ENCODE measurements around the gene TMEM109.
"Not testable (repeated sequence)": the region's sequence is repeated elsewhere in the genome, so short reads cannot be mapped to it uniquely, and the experiment has no call there.

Gene TMEM109

DNA sequence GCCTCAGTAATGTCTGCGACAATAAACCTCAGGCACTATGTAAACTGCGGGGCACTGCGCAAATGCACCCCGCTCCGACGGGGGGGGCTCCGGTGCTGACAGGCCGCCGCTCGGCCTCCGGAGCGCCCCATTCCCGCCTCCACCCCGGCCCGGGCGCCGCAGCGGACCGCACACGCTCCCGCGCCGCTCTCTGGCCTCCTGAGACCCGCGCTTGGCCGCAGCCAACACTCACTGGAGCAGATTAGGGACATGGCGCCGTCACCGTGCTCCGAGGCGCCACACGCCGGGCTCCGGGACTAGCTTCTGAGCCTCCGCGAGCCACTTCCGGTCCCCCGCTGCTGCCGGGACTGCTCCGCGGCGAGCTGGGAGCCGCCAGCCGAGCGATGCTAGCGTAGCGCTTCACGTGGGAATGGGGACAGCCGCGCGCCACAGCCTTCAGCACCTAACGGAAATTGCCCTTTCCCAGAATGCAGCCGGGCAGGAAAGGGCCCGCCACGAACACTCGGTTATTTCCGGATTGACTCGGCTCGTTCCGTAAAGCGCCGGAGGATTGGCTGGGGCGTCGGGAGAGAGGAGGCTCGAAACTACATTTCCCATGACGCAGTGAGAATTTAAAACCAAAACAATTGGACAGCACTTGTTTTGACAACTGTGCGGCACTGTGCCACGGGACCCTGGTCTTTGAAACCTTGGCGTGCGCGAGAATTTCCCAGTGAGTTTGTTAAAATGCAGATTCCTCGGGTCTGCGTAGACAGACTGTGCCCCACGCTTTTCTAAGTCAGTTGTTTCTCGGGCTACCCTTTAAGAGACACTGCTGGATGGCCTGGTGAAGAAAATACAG lies 7.6 kb upstream of the TMEM109 start, which contains the start of gene PRPF19:
TSS of gene PRPF19 (minus strand) at position 454 of the 841 bp plus-strand sequence. CDS start at position 251, 203 bp downstream.
- peak; percentile 98 to 99 for DNase-seq (ENCODE audit: low read depth in 1 of 2, low spot score in 1 of 2)
- TF ChIP-seq JUND (IDR thresholded peaks at IDR 0.05; ENCODE audit: low read depth): no peak
- in situ Hi-C loops (cut with HindIII; ENCODE audit: low pct_unique_long_range_greater_than_20kb, low sequenced_read_pairs): no loop called here

DNA sequence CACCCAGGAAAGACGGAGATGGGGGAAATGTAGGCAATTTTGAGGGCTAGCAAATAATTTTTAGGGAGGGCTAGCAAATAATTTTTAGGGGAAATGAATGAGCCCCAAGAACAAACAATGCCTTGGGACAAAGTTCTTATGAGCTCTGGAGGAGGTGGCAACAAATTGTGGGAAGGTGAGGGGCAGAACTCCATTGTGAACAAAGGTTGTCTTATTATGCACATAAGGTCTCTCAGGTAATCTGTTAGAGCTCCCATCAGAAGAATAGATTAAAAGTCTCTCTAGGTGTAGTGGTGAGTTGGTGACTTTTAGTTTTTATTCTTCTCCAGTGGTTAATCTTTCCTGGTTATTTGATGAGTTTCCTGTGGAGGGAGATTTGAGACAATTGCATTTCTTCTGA lies 5.2 kb upstream of the TMEM109 start:
- TF ChIP-seq JUND (IDR thresholded peaks at IDR 0.05; ENCODE audit: low read depth): no peak
- DNase-seq (ENCODE audit: low read depth in 1 of 2, low spot score in 1 of 2): no peak
- in situ Hi-C loops (cut with HindIII; ENCODE audit: low pct_unique_long_range_greater_than_20kb, low sequenced_read_pairs): no loop called here

GRCh38 chr11:60909680-60910280 lies 4.2 kb upstream of the TMEM109 start:
- DNase-seq (ENCODE audit: low read depth in 1 of 2, low spot score in 1 of 2); in situ Hi-C loops (cut with HindIII; ENCODE audit: low pct_unique_long_range_greater_than_20kb, low sequenced_read_pairs): not testable (repeated sequence)

DNA sequence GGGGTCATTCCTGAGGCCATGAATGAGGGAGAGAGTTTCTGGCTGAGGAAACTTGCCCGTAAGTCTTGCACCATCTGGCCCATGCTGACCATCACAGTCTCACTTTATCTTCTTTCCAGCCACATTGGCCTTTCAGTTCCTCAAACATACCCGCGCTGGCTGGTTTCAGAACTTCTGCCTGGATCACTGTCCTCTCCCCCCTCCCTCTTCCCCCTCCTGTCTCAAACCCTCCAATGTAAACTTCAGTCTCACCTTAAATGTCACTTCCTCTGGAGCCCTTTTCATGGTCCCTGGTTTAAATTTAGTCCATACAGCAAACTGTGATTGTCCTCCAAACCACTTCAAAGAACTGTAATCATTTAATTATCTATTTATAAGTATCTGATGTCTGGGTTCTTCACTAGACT lies 3.7 kb upstream of the TMEM109 start:
- TF ChIP-seq JUND (IDR thresholded peaks at IDR 0.05; ENCODE audit: low read depth): no peak
- DNase-seq (ENCODE audit: low read depth in 1 of 2, low spot score in 1 of 2): no peak
- in situ Hi-C loops (cut with HindIII; ENCODE audit: low pct_unique_long_range_greater_than_20kb, low sequenced_read_pairs): no loop called here

DNA sequence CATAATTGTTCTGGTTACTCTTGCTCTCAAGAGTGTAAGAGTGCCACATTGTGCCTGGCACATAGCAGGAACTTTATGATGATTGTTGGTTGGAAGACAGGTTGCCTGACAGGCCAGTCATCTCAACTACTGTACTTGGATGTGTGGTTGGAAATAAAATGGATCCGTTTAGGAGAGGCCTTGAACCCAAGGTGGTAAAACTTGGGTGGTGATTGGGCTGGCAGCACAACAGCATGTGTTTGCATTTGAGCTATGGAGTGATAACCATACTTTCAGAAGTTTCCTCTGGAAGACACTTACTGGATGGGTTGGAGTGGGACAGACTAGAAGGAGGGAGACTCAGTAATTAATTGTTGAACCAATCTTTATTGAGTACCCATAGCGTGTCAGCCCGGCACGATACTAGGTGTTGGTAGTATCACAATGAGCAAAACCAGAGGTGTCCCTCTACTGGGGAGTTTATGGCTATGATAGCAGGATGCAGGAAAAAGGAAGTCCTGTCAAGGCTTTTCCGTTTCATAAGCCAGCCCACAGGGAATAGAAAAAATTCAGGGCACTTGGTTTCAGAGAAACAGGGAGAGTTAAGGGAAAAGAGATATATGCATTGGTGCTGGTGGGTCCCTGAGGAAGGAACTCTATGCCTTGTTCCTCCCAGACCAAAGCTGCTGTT lies 3.1 kb upstream of the TMEM109 start:
- DNase-seq (ENCODE audit: low read depth in 1 of 2, low spot score in 1 of 2): no peak
- TF ChIP-seq JUND (IDR thresholded peaks at IDR 0.05; ENCODE audit: low read depth): no peak
- in situ Hi-C loops (cut with HindIII; ENCODE audit: low pct_unique_long_range_greater_than_20kb, low sequenced_read_pairs): no loop called here

- DNase-seq (ENCODE audit: low read depth in 1 of 2, low spot score in 1 of 2): no peak
- TF ChIP-seq JUND (IDR thresholded peaks at IDR 0.05; ENCODE audit: low read depth): no peak
- in situ Hi-C loops (cut with HindIII; ENCODE audit: low pct_unique_long_range_greater_than_20kb, low sequenced_read_pairs): no loop called here
These were observed 1.6 kb upstream of the TMEM109 start for GRCh38 chr11:60912223-60912850.

DNA sequence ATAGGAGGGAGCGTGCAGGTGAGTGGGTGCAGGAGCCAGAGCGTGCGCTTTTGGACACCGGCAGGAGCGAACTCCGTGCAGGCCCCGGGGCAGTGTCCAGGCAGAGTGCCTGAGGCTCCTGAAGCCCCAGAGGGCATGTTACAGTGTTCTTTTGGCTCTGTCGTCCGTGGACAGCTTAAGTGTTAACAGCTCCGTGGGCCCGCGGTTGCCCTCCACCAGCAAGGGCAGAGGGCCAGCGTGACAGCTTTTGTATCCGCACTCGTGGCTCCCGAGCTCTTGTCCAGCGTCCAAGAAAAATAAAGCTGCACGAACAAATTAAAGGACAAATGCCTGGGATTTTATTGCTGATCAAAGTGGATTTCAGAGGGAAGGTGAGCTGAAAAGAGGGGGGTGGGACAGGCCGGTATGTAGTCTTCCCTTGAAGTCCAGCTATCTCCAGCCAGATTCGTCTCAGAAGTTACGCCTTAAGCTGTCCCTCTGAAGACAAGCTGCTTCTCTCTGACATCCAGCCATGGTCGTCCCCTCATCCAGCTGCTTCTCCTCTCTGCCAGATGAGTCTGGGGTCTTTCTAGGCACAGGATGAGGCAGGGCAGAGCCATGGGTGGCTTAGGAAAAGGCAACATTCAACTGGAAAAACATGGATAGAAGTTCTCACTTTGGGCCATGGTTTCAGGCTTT lies 968 bp upstream of the TMEM109 start:
- in situ Hi-C loops (cut with HindIII; ENCODE audit: low pct_unique_long_range_greater_than_20kb, low sequenced_read_pairs): no loop called here
- DNase-seq (ENCODE audit: low read depth in 1 of 2, low spot score in 1 of 2): no peak
- TF ChIP-seq JUND (IDR thresholded peaks at IDR 0.05; ENCODE audit: low read depth): no peak

GRCh38 chr11:60914633-60915247 lies 782 bp downstream of the TMEM109 start:
- in situ Hi-C loops (cut with HindIII; ENCODE audit: low pct_unique_long_range_greater_than_20kb, low sequenced_read_pairs): no loop called here
- peak in 1 of 2 experiments; percentile 27 for DNase-seq (ENCODE audit: low read depth in 1 of 2, low spot score in 1 of 2)
- no peak for TF ChIP-seq JUND (IDR thresholded peaks at IDR 0.05; ENCODE audit: low read depth)

GRCh38 chr11:60915248-60915914 lies 1.4 kb downstream of the TMEM109 start:
- in situ Hi-C loops (cut with HindIII; ENCODE audit: low pct_unique_long_range_greater_than_20kb, low sequenced_read_pairs): no loop called here
- TF ChIP-seq JUND (IDR thresholded peaks at IDR 0.05; ENCODE audit: low read depth): no peak
- peak; percentile 82 to 86 for DNase-seq (ENCODE audit: low read depth in 1 of 2, low spot score in 1 of 2)

DNA sequence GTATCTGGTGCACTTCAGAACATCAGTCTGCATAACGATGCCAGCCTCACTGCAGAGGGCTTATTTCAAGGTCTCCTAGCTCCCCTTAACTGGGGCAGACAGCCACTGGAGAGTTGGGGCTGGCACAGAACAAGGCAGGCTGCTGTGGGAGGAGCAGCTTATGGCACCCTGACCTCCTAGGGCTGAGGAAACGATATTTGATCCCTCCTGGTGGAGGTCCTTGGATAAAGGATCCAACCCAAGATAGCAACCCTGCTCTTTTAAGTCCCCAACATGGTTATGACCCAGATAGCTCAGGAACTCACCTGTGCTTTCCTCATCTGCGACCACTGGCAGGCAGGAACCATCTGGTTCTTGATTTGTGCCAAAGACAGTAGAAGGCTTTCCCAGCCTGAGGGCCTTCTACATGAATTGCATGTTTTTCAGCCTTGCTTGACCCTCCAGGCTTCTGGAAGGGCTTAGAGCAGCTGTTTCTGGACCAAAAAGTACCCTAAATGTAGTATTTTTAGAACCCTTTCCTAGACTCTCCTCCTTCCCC lies 2.8 kb downstream of the TMEM109 start:
- in situ Hi-C loops (cut with HindIII; ENCODE audit: low pct_unique_long_range_greater_than_20kb, low sequenced_read_pairs): no loop called here
- no peak for DNase-seq (ENCODE audit: low read depth in 1 of 2, low spot score in 1 of 2)
- TF ChIP-seq JUND (IDR thresholded peaks at IDR 0.05; ENCODE audit: low read depth): no peak

- in situ Hi-C loops (cut with HindIII; ENCODE audit: low pct_unique_long_range_greater_than_20kb, low sequenced_read_pairs): no loop called here
- DNase-seq (ENCODE audit: low read depth in 1 of 2, low spot score in 1 of 2): no peak
- TF ChIP-seq JUND (IDR thresholded peaks at IDR 0.05; ENCODE audit: low read depth): no peak
These were observed 3.3 kb downstream of the TMEM109 start for GRCh38 chr11:60917267-60917666.
